Panc1 (cell line): Measurements from ENCODE around the gene SIAH1. TPM values are rescaled to one million over a fixed set of nuclear protein-coding genes. Genes with fewer than 3 reads are reported as not detected.

Source experiments
- ATAC-seq: fragments of 200-7000 bp; cut with Tn5 transposase; 2 replicates; pipeline ENCODE4 v1.9.1; 2020; ENCODE audit warnings: mild to moderate bottlenecking, moderate library complexity
- BruUV-seq: library from RNA; stranded (reverse); fragments of 400-500 nt; replicated peaks from 2 replicates; lab custom pipeline; 2021; lab: Mats Ljungman, UMichigan
- CTCF ChIA-PET: fragments of 300-600 bp; sonication (Branson Sonifier 250); formaldehyde crosslinking; loops from one replicate; lab custom pipeline; 2022; ENCODE audit warnings: antibody characterized with exemption; lab: Charles Lee
- POLR2A ChIA-PET: fragments of 300-600 bp; sonication (Branson Sonifier 250); formaldehyde crosslinking; loops from one replicate; lab custom pipeline; 2022; ENCODE audit warnings: antibody characterized with exemption; lab: Charles Lee
- DNase-seq: peaks from one replicate; pipeline ENCODE4 v3.0.0-alpha.2; 2010; ENCODE audit warnings: low read depth, low spot score
- H3K27ac ChIP-seq: 2 replicates; pipeline ENCODE4 v1.5.1; 2011; ENCODE audit warnings: mild to moderate bottlenecking, low read length, inconsistent platforms
- H3K27me3 ChIP-seq: fragments of 200-500 bp; sonication (Bioruptor generic); 2 replicates; pipeline ENCODE4 v1.6.0; 2014; ENCODE audit warnings: low read length, inconsistent platforms; ENCODE audit not compliant: control insufficient read depth, insufficient read depth
- H3K36me3 ChIP-seq: fragments of 200-500 bp; sonication (Bioruptor generic); 2 replicates; pipeline ENCODE4 v1.5.1; 2014; ENCODE audit warnings: inconsistent platforms, mild to moderate bottlenecking, low read length, moderate library complexity; ENCODE audit not compliant: control insufficient read depth, insufficient read depth
- H3K4me1 ChIP-seq: 2 replicates; pipeline ENCODE4 v1.5.1; 2011; ENCODE audit warnings: inconsistent platforms, mild to moderate bottlenecking, low read length, moderate library complexity; ENCODE audit not compliant: control insufficient read depth, insufficient read depth
- H3K4me3 ChIP-seq, 2 experiments: 2 replicates each; pipeline ENCODE4 v1.5.1; 2011 to 2012; ENCODE audit warnings: low read depth in 2 of 2, low read length in 2 of 2, mild to moderate bottlenecking in 2 of 2, inconsistent platforms in 1 of 2, moderate library complexity in 1 of 2
- H3K9me3 ChIP-seq: fragments of 200-500 bp; sonication (Bioruptor generic); 2 replicates; pipeline ENCODE4 v1.5.1; 2014; ENCODE audit warnings: low read depth, mild to moderate bottlenecking, inconsistent platforms, low read length, moderate library complexity; ENCODE audit not compliant: control insufficient read depth, insufficient read depth
- POLR2AphosphoS5 ChIP-seq: IDR thresholded peaks from 2 replicates; pipeline ENCODE4 v1.6.1; 2012; ENCODE audit warnings: mild to moderate bottlenecking, low read depth, low read length, moderate library complexity
- REST ChIP-seq, 2 experiments: IDR thresholded peaks; 2 replicates each; pipeline ENCODE4 v1.6.1; 2011 to 2012; ENCODE audit warnings: low read depth in 2 of 2, control low read depth in 1 of 2, low read length in 1 of 2, mild to moderate bottlenecking in 1 of 2, moderate library complexity in 1 of 2; ENCODE audit not compliant: insufficient read depth in 1 of 2
- SIN3A ChIP-seq: IDR thresholded peaks from 2 replicates; pipeline ENCODE4 v1.6.1; 2012; ENCODE audit warnings: low read depth, mild to moderate bottlenecking, low read length, moderate library complexity, borderline replicate concordance; ENCODE audit not compliant: insufficient read depth
- TCF7L2 ChIP-seq: IDR thresholded peaks from 2 replicates; pipeline ENCODE4 v1.6.1; 2011; ENCODE audit warnings: mild to moderate bottlenecking, low read depth, low read length, inconsistent platforms
- in situ Hi-C: cut with HindIII; loops from 2 replicates; pipeline ENCODE4 v1.10.0; 2016; ENCODE audit warnings: low sequenced_read_pairs, low pct_unique_long_range_greater_than_20kb
- intact Hi-C: fragments of 100-400 bp; cut with micrococcal nuclease; formaldehyde crosslinking; loops from one replicate; pipeline ENCODE4 v1.10.0; 2022; ENCODE audit not compliant: unreplicated experiment
- total RNA-seq: library from RNA; stranded (reverse); gene quantifications from one replicate; pipeline ENCODE4 v1.2.1, GENCODE V29; 2021; ENCODE audit not compliant: unreplicated experiment
- TF ChIP-seq, protein P1 (sequence below): fragments of 450-650 bp; IDR thresholded peaks from 2 replicates; pipeline ENCODE4 v1.5.1; 2017; ENCODE audit warnings: mild to moderate bottlenecking

SIAH1 gene
- total RNA-seq, 1 experiment from 2014 or later: 18.8 TPM

- POLR2A ChIA-PET: no interaction called here
- no TSS peak for BruUV-seq
- DNase-seq: no peak
- no peak for ATAC-seq
- Histone ChIP-seq H3K4me3 (no peak overlapping the region), H3K36me3 (no peaks in the 10 kb centered on the region), H3K27ac (no peak overlapping the region), H3K4me1 (no peaks in the 10 kb centered on the region), H3K9me3 (no peaks in the 10 kb centered on the region), H3K27me3 (no peaks in the 10 kb centered on the region)
- CTCF ChIA-PET: no interaction called here
- in situ Hi-C loops: no loop called here
- intact Hi-C loops: no loop called here
- TF ChIP-seq POLR2AphosphoS5: no peak
- no peak for TF ChIP-seq SIN3A
- TF ChIP-seq TCF7L2: no peak
- TF ChIP-seq, protein P1, sequence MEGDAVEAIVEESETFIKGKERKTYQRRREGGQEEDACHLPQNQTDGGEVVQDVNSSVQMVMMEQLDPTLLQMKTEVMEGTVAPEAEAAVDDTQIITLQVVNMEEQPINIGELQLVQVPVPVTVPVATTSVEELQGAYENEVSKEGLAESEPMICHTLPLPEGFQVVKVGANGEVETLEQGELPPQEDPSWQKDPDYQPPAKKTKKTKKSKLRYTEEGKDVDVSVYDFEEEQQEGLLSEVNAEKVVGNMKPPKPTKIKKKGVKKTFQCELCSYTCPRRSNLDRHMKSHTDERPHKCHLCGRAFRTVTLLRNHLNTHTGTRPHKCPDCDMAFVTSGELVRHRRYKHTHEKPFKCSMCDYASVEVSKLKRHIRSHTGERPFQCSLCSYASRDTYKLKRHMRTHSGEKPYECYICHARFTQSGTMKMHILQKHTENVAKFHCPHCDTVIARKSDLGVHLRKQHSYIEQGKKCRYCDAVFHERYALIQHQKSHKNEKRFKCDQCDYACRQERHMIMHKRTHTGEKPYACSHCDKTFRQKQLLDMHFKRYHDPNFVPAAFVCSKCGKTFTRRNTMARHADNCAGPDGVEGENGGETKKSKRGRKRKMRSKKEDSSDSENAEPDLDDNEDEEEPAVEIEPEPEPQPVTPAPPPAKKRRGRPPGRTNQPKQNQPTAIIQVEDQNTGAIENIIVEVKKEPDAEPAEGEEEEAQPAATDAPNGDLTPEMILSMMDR: no peak
- no peak for TF ChIP-seq REST (IDR thresholded peaks at IDR 0.05; ENCODE audit: insufficient read depth in 1 of 2, low read depth in 2 of 2, low read length in 1 of 2)
Measured at GRCh38 chr16:48329138-48329537, 56.1 kb downstream of the SIAH1 start.

DNA sequence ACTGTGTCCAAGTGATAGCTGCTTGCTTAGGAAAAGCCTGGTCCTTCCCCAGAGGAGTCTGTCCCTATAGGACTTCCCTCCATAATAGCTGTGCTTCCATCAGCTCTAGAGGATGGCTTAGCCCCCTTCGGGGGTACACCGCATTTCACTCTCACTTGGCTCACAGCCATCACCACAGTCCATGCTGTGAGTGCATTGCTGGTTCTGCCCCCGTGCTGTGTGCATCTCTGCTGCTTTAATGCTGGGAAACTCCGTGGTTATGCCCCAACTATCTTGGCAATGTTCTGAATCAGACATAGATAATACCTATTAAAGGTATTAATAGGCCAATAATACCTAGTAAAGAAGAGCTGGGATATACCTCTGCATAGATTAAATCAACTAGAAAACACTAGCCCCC is 58.3 kb downstream of the SIAH1 start:
- TF ChIP-seq TCF7L2 (no peak), POLR2AphosphoS5 (no peak), SIN3A (no peak), REST (IDR thresholded peaks at IDR 0.05; ENCODE audit: insufficient read depth in 1 of 2, low read depth in 2 of 2, low read length in 1 of 2) (no peak)
- TF ChIP-seq, protein P1: no peak
- H3K36me3 ChIP-seq: peaks cover 2% of the 10 kb centered on the region; the same call in 1 of the 2 replicates
- H3K9me3 ChIP-seq: no peaks in the 10 kb centered on the region
- no peak overlapping the region for H3K4me3 ChIP-seq
- in situ Hi-C loops (no loop called here), intact Hi-C loops (no loop called here)
- POLR2A ChIA-PET: interaction anchor here (0.7 kb wide), 1 partner anchor 62 kb away, joined by 3 read pairs; no protein-coding TSS in a partner anchor
- ATAC-seq: no peak
- no peaks in the 10 kb centered on the region for H3K4me1 ChIP-seq
- no peak for DNase-seq
- CTCF ChIA-PET: no interaction called here
- no peaks in the 10 kb centered on the region for H3K27me3 ChIP-seq
- H3K27ac ChIP-seq: no peak overlapping the region
- BruUV-seq: no TSS peak
